T-helper 1 cell treated with Interleukin-12 subunit alpha and Interleukin-12 subunit beta and Interleukin-4 antibody, amounts not matched to agents 30 ng/mL and 1 ng/mL, for 36 hours (primary cell): Measurements from ENCODE around the gene CCM2L. TPM values are rescaled to one million over a fixed set of nuclear protein-coding genes. Genes with fewer than 3 reads are reported as not detected.

Source experiments
- total RNA-seq: library from RNA; stranded (reverse); gene quantifications from 2 replicates; pipeline ENCODE4 v1.2.3, GENCODE V29; 2022

Gene CCM2L
- total RNA-seq, 1 donor from 2014 or later = not detected

Other genes starting within 250 kb of the CCM2L start
- gene MYLK2, start 191.1 kb upstream of the CCM2L start, total RNA-seq = 0.59 and 0.64 TPM in 2 replicates
- not detected in 2 replicates for gene FOXS1, start 164.8 kb upstream of the CCM2L start, total RNA-seq
- gene DUSP15, start 139.9 kb upstream of the CCM2L start, total RNA-seq = not detected in 2 replicates
- not detected in 2 replicates for gene TTLL9, start 139.8 kb upstream of the CCM2L start, total RNA-seq
- 12.7 and 13.0 TPM in 2 replicates for gene PDRG1, start 58.4 kb upstream of the CCM2L start, total RNA-seq
- not detected in 2 replicates for gene XKR7, start 42.3 kb upstream of the CCM2L start, total RNA-seq
- 1.5 and 1.8 TPM in 2 replicates for gene HCK, start 41.8 kb downstream of the CCM2L start, total RNA-seq
- 44.3 and 44.4 TPM in 2 replicates for gene TM9SF4, start 99.3 kb downstream of the CCM2L start, total RNA-seq
- 35.0 and 35.5 TPM in 2 replicates for gene PLAGL2, start 197.3 kb downstream of the CCM2L start, total RNA-seq
- gene POFUT1, start 197.4 kb downstream of the CCM2L start, total RNA-seq = 28.0 and 33.7 TPM in 2 replicates